ENCODE data around the gene SEC11C. TPM values are rescaled to one million over a fixed set of nuclear protein-coding genes. Genes with fewer than 3 reads are reported as not detected.

SEC11C gene
- total and polyA plus RNA-seq, 2 donors (not counting 1 experiment from before 2014, with no cell fraction given), result 12.5 to 16.3 TPM

- Histone ChIP-seq H3K4me1 (ENCODE audit: control insufficient read depth, extremely low read depth, insufficient read depth, low read length) (no peaks in the 10 kb centered on the region), H3K4me3 (replicated peaks in 1 of 4; ENCODE audit: control extremely low read depth in 1 of 4, insufficient read depth in 1 of 4, low read depth in 3 of 4, low read length in 4 of 4) (no peak overlapping the region), H3K36me3 (ENCODE audit: control insufficient read depth, insufficient read depth, low read length) (no peaks in the 10 kb centered on the region), H3K27ac (ENCODE audit: insufficient read depth, low read length) (no peak overlapping the region), H3K9ac (ENCODE audit: insufficient read depth, low read length) (no peak overlapping the region), H3K4me2 (ENCODE audit: extremely low read depth, insufficient read depth, low read length) (no peak overlapping the region), H4K20me1 (ENCODE audit: control insufficient read depth, extremely low read depth, insufficient read depth, low read length) (no peaks in the 10 kb centered on the region), H3K27me3 (ENCODE audit: control insufficient read depth, insufficient read depth, low read length) (no peaks in the 10 kb centered on the region), H3K79me2 (ENCODE audit: control insufficient read depth, insufficient read depth, low read length) (no peaks in the 10 kb centered on the region), H2AFZ (ENCODE audit: low read length) (no peak overlapping the region), H3K9me3 (ENCODE audit: control insufficient read depth, insufficient read depth, low read depth, low read length) (no peaks in the 10 kb centered on the region)
- DNase-seq (ENCODE audit: low read depth in 2 of 2), result no peak
- TF ChIP-seq CTCF (conservative IDR thresholded peaks at IDR 0.05 in 1 of 2, IDR thresholded peaks at IDR 0.05 in 1 of 2; ENCODE audit: low read depth in 1 of 2, low read length in 2 of 2), result no peak
Measured at GRCh38 chr18:59148192-59148591, 8.5 kb downstream of the SEC11C start.

DNA sequence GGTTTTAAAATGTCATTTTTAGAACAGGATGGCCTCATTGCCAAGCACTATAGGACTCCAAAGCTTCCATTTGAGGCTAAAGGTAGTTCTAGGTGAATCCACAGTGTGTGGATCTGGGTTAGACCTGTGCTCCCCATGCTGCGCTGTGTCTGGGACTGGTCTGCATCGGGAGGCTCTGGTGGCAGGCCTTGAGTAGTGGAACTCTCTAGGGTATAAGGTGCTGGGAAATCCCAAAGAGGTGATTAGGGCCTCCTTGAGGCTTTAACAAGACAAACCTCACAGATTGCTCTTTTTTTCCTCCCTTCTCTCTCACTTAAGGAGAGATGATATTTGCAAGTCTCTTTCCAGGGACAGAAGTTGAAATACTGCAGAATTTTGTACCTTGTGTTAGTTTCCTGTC lies 9.3 kb downstream of the SEC11C start:
- TF ChIP-seq EZH2 (IDR thresholded peaks at IDR 0.05; ENCODE audit: low read length, missing control alignments) (no peak), CTCF (conservative IDR thresholded peaks at IDR 0.05 in 1 of 2, IDR thresholded peaks at IDR 0.05 in 1 of 2; ENCODE audit: low read depth in 1 of 2, low read length in 2 of 2) (no peak)
- Histone ChIP-seq H3K9ac (ENCODE audit: insufficient read depth, low read length) (no peak overlapping the region), H3K9me3 (ENCODE audit: control insufficient read depth, insufficient read depth, low read depth, low read length) (no peaks in the 10 kb centered on the region), H3K27me3 (ENCODE audit: control insufficient read depth, insufficient read depth, low read length) (no peaks in the 10 kb centered on the region), H3K4me1 (ENCODE audit: control insufficient read depth, extremely low read depth, insufficient read depth, low read length) (no peaks in the 10 kb centered on the region), H4K20me1 (ENCODE audit: control insufficient read depth, extremely low read depth, insufficient read depth, low read length) (no peaks in the 10 kb centered on the region), H2AFZ (ENCODE audit: low read length) (no peak overlapping the region), H3K27ac (ENCODE audit: insufficient read depth, low read length) (no peak overlapping the region), H3K79me2 (ENCODE audit: control insufficient read depth, insufficient read depth, low read length) (no peaks in the 10 kb centered on the region), H3K36me3 (ENCODE audit: control insufficient read depth, insufficient read depth, low read length) (no peaks in the 10 kb centered on the region), H3K4me2 (ENCODE audit: extremely low read depth, insufficient read depth, low read length) (no peak overlapping the region), H3K4me3 (replicated peaks in 1 of 4; ENCODE audit: control extremely low read depth in 1 of 4, insufficient read depth in 1 of 4, low read depth in 3 of 4, low read length in 4 of 4) (no peak overlapping the region)
- no peak for DNase-seq (ENCODE audit: low read depth in 2 of 2)

DNA sequence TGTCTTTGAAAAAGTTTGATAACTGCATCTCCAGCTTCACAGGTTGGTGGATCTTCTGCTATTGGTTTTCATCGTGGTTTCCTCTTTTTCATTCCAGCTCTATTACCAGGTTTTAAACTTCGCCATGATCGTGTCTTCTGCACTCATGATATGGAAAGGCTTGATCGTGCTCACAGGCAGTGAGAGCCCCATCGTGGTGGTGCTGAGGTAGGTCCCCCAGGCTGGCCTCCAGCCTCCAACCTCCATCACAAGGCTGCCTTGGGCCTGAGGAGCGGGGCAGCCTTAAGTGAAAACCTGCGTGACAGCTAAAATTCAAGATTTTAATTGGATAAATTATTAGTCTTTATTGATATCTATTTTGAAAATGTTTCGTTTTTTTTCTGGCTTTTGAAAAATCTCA lies 9.7 kb downstream of the SEC11C start:
- H3K4me3 ChIP-seq (replicated peaks in 1 of 4; ENCODE audit: control extremely low read depth in 1 of 4, insufficient read depth in 1 of 4, low read depth in 3 of 4, low read length in 4 of 4), result no peak overlapping the region
- DNase-seq (ENCODE audit: low read depth in 2 of 2), result no peak
- H3K79me2 ChIP-seq (ENCODE audit: control insufficient read depth, insufficient read depth, low read length), result no peaks in the 10 kb centered on the region
- H2AFZ ChIP-seq (ENCODE audit: low read length), result no peak overlapping the region
- H3K9me3 ChIP-seq (ENCODE audit: control insufficient read depth, insufficient read depth, low read depth, low read length), result no peaks in the 10 kb centered on the region
- H3K27me3 ChIP-seq (ENCODE audit: control insufficient read depth, insufficient read depth, low read length), result no peaks in the 10 kb centered on the region
- no peaks in the 10 kb centered on the region for H4K20me1 ChIP-seq (ENCODE audit: control insufficient read depth, extremely low read depth, insufficient read depth, low read length)
- no peak overlapping the region for H3K4me2 ChIP-seq (ENCODE audit: extremely low read depth, insufficient read depth, low read length)
- TF ChIP-seq CTCF (conservative IDR thresholded peaks at IDR 0.05 in 1 of 2, IDR thresholded peaks at IDR 0.05 in 1 of 2; ENCODE audit: low read depth in 1 of 2, low read length in 2 of 2), result no peak
- no peak for TF ChIP-seq EZH2 (IDR thresholded peaks at IDR 0.05; ENCODE audit: low read length, missing control alignments)
- H3K9ac ChIP-seq (ENCODE audit: insufficient read depth, low read length), result no peak overlapping the region
- H3K4me1 ChIP-seq (ENCODE audit: control insufficient read depth, extremely low read depth, insufficient read depth, low read length), result no peaks in the 10 kb centered on the region
- no peaks in the 10 kb centered on the region for H3K36me3 ChIP-seq (ENCODE audit: control insufficient read depth, insufficient read depth, low read length)
- H3K27ac ChIP-seq (ENCODE audit: insufficient read depth, low read length), result no peak overlapping the region
